Stomach smooth muscle (tissue), 2 donors: Measurements from ENCODE around the gene TNFRSF1A.
"Not testable (repeated sequence)": the region's sequence is repeated elsewhere in the genome, so short reads cannot be mapped to it uniquely, and the experiment has no call there.

ENCODE experiments used
- H3K27ac ChIP-seq: one replicate; pipeline ENCODE4 v1.7.0; 2013; ENCODE audit warnings: mild to moderate bottlenecking, low read length, inconsistent platforms
- H3K27me3 ChIP-seq, 2 donors: one replicate each; pipeline ENCODE4 v1.7.0; 2013; ENCODE audit warnings: low read length in 2 of 2; ENCODE audit not compliant: insufficient read depth in 2 of 2, control insufficient read depth in 1 of 2
- H3K36me3 ChIP-seq, 2 donors: one replicate each; pipeline ENCODE4 v1.7.0; 2013; ENCODE audit warnings: low read length in 2 of 2; ENCODE audit not compliant: control insufficient read depth in 2 of 2, insufficient read depth in 2 of 2
- H3K4me1 ChIP-seq: one replicate; pipeline ENCODE4 v1.7.0; 2013; ENCODE audit warnings: low read length; ENCODE audit not compliant: control insufficient read depth, insufficient read depth
- H3K4me3 ChIP-seq, 2 donors: one replicate each; pipeline ENCODE4 v1.7.0; 2013; ENCODE audit warnings: low read length in 2 of 2
- H3K9ac ChIP-seq, 2 donors: one replicate each; pipeline ENCODE4 v1.7.0; 2013; ENCODE audit warnings: low read length in 2 of 2, mild to moderate bottlenecking in 1 of 2
- H3K9me3 ChIP-seq, 2 donors: one replicate each; pipeline ENCODE4 v1.7.0; 2013; ENCODE audit warnings: low read length in 2 of 2; ENCODE audit not compliant: control insufficient read depth in 2 of 2
- donor health status: healthy.
- donor health status: Pancreatic carcinoma.

Gene TNFRSF1A

DNA sequence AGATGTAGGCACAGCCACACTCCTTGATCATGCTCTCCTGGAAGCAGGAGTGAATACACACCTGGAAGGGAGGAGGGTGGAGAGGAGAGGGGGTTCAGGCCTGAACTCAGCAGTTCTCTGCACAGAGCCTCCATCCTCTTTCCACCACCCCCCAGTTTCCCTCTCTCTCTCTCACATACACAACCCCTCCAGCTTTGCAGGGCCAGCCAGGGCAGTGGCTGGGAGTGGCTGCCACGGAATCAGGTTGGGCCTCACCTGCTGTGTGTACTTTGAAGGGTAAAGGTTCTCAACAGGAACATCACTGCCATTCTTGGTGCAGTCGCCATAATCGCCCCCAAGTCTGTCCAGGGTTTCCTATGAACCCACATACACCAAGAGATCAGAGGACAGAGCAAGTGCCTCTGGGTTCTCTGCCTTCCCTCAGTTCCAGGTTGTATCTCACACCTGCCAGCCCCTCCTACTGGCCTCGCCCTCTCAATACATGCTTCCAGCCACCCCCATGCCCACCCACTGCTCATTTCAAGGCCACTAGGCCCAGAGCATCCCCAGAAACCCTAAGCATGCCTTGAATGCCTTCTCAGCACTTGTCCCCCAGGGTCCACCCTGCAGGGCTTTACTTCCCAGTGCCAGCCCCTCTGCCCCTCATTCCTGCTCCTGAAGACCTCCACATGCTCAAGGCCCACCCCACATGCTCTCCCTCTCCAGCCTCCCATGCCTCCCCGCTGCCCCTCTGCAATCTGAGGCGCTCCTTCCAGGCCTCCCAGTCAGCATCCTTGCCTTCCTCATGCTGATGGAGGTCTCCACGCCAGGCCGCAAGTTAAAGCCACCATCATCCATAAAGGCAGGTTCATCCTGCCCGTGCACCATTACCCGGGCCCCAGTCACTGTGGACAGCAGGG is 12.9 kb upstream of the TNFRSF1A start:
- Histone ChIP-seq H3K4me3 (no peak overlapping the region), H3K27me3 (no peaks in the 10 kb centered on the region), H3K4me1 (peaks cover 5% of the 10 kb centered on the region), H3K9me3 (no peaks in the 10 kb centered on the region), H3K9ac (no peak overlapping the region), H3K27ac (no peak overlapping the region), H3K36me3 (no peaks in the 10 kb centered on the region)

DNA sequence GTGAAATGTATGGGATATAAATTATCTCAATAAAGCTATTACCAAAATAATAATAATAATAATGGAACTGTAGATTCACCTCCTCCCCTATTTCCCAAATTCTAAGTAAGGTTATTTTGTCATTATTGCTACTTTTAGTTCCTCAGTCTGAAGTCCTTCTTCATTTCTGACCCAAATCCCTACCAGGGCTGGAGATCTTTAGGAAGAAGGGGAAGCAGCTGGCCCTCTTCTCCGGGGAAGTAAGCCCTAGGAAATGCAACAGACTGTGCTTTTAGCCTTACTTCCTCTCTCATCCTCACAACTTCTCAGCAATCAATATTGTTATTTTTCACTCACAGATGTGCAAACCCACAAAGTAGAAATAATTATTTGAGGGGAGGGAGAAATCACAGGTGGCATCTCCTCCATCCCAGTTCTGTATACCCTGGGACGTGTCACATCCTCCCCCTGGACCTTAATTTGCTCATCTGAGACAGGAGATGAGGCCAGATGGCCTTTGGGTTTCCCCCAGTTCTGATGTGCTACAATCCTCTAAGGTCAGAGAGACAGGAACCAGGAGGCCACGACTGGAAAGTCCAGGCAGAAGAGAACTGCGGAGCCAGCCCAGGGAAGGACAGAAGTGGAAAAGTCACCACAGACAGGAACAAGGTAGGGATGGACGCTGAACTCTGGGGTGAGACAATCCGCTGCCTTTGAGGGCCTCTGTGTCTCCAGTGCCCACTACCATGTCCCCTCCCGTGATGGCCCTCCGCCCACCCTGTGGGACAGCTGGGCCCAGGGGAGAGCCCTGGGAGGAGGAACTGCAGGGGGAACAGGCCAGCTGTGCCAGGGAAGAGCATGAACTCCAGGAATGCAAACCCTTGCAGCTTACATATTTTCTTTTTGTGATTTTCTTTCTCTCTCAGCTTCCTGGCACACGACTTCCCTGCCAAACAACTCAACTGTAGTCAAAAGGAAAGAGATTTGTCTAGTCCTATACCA is 10.6 kb upstream of the TNFRSF1A start:
- Histone ChIP-seq H3K9ac (no peak overlapping the region), H3K27me3 (no peaks in the 10 kb centered on the region), H3K9me3 (no peaks in the 10 kb centered on the region), H3K36me3 (no peaks in the 10 kb centered on the region), H3K4me3 (no peak overlapping the region), H3K4me1 (peaks cover 9% of the 10 kb centered on the region), H3K27ac (no peak overlapping the region)

DNA sequence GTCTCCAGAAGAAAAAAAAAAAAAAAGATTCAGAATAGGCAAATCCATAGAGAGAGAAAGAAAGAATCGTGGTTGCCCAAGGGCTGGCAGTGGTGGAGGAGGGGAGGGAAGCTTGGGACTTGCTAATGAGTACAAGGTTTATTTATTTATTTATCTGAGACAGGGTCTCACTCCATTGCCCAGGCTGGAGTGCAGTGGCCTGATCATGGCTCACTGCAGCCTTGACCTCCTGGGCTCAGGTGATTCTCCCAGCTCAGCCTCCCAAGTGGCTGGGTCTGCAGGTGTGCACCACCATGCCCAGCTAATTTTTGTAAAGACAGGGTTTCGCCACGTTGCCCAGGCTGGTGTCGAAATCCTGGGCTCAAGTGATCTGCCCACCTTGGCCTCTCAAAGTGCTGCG is 9.7 kb upstream of the TNFRSF1A start:
- Histone ChIP-seq H3K36me3 (no peaks in the 10 kb centered on the region), H3K27me3 (no peaks in the 10 kb centered on the region), H3K9ac (no peak overlapping the region), H3K9me3 (no peaks in the 10 kb centered on the region), H3K4me3 (no peak overlapping the region), H3K4me1 (peaks cover 18% of the 10 kb centered on the region), H3K27ac (no peak overlapping the region)

DNA sequence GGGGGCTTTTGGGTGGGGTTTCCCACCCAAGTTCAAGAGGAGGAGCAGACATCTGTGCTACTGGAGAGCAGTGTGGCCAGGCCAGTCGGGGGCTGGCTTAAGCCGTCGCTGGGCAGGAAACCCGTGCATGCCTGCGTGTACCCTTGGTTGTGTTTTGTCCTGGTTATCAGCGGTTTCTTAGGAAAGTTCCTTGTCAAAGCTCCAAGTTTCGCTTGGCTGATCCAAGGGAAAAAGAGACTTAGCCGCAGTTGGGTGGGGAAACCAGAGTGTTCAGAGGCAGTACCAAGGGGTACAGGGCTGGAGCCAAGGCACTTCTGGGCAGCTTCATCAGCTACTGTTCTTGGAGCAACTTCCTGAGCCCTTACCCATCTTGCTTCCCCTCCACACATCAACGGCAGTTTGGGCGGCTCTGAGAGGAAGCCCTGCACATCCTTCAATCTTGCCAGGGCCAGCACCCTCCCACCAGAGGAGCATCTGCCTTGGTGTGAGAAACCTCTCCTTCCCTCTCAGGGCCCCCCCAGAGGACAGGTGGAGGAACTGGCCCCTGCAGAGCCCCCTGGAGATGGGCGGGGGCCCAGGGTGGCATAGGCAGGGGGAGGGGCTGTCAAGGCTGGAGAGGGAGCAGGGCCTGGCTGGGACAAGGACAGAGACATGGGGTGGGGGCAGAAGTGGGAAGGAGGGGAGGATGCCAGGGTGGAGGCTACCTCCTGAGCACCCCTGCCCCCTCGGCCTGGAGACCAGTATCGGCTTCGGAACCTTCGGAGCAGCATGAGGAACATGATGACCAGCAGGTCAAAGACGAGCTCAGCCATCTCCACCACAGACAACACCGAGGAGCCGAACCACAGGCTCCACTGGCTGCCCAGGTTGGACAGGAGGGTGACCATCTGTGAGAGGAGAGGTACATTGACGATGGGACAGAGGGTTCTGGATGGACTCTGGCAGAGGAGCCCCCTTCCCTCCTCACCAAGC is 5.8 kb upstream of the TNFRSF1A start:
- Histone ChIP-seq H3K9ac (no peak overlapping the region), H3K9me3 (no peaks in the 10 kb centered on the region), H3K36me3 (no peaks in the 10 kb centered on the region), H3K4me3 (peak overlapping the region in 1 of 2 donors; percentile 40), H3K4me1 (peaks cover 43% of the 10 kb centered on the region), H3K27me3 (no peaks in the 10 kb centered on the region), H3K27ac (peak overlapping the region; percentile 79)

DNA sequence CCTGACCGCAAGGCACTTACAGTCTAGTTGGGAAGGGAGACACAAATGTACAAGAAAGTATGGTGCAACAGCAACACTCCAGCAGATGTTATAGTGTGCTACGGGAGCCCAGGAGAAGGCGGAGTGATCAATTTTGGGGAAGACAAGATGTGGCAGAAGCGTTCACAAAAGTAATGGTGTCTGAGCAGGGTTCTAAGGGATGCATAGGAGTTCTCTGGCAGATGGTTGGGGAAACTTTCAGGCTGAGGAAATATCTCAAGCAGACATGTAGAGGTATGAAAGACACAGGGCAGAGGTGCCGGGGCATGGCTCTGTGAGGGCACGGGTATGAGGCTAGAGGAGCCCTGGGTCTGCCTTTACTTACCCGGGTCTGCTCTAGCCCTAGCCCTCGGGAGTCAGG is 5.1 kb upstream of the TNFRSF1A start:
- Histone ChIP-seq H3K9me3 (no peaks in the 10 kb centered on the region), H3K27ac (peak overlapping the region; percentile 79), H3K36me3 (no peaks in the 10 kb centered on the region), H3K9ac (no peak overlapping the region), H3K4me1 (peaks cover 47% of the 10 kb centered on the region), H3K27me3 (no peaks in the 10 kb centered on the region), H3K4me3 (peak overlapping the region in 1 of 2 donors; percentile 15)

DNA sequence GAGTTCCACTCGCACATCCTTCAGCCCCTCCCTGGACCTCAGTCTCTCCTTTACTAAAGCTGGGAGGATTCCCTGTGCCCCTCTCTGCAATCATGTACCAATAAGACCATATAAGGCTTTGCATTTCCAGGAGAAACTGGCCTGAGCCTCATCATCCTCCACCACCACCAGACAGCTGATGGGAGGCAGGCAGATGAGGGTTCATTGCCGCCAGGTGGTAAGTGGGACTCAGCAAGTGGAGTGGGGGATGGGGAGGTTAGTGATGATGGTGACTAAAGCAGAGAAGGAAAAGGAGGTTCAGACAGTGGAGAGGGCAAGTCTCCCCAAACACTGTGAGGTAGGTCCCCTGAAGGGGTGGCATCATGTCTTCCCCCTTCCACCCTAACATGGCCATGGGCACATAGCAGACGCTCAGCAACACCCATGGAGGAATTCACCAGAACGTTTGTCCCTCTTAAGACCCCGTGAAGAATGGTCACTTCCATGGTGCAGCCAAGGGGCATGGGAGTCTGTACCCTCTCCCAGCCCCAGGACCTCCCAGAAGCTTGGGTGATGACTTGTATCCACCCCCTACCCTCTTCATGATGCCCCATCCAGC is 4.5 kb upstream of the TNFRSF1A start:
- Histone ChIP-seq H3K27me3 (no peaks in the 10 kb centered on the region), H3K36me3 (no peaks in the 10 kb centered on the region), H3K4me1 (peaks cover 47% of the 10 kb centered on the region), H3K4me3 (no peak overlapping the region), H3K9ac (peak overlapping the region in 1 of 2 donors; percentile 47), H3K27ac (peak overlapping the region; percentile 79), H3K9me3 (no peaks in the 10 kb centered on the region)

DNA sequence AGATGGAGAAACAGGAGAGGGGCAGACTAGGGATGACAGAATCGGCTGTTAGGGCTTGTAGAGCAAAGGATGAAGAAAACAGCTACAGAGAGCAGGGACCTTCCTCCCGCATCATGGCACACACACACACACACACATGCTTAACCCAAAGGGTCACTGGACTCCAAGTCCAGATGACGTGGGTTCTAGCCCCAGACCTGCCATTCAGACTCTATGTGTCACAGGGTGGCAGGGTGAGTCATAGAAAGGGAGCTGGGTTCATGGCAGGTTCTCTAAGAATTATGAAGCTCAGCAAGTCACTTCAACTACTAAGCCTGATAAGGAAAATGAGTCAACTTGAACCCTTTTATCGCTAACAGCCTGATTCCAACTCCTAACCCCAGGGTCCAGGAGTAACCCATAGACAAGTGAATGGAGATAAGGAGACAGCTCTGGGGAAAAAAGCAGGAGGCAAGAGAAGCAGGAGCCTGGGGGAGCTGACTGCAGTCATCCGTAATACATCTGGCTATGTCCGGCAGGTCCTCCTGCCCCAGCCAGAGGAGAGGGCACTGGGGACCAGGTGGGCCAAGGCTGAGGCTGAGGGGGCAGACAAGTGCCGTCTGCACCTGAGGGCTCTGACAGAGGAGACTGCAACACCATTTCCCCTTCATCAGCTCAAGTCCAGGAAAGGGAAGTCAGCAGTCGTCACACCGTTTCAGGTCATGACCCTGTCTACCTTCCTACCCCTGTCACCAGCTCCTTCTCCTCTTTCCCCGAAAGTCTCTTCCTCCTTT is 3.6 kb upstream of the TNFRSF1A start:
- Histone ChIP-seq H3K9me3 (no peaks in the 10 kb centered on the region), H3K36me3 (no peaks in the 10 kb centered on the region), H3K9ac (peak overlapping the region in 1 of 2 donors; percentile 47), H3K4me3 (peak overlapping the region in 1 of 2 donors; percentile 15), H3K27ac (peak overlapping the region; percentile 79), H3K27me3 (no peaks in the 10 kb centered on the region), H3K4me1 (peaks cover 50% of the 10 kb centered on the region)

DNA sequence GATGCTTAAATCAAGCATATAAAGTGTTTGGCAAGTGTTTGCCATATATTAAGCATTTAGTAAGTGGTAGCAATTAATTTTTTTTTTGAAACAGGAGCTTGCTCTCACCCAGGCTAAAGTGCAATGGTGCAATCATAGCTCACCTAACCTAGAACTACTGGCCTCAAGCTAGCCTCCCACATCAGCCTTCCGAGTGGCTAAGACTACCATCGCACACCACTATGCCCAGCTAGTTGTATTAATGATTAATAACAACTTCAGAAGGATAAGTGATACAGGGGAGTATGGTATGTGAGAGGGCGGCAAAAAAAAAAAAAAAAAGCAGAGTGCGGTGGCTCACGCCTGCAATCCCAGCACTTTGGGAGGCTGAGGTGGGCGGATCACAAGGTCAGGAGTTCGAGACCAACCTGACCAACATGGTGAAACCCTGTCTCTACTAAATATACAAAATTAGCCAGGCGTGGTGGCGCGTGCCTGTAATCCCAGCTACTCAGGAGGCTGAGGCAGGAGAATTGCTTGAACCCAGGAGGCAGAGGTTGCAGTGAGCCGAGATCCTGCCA is 2.3 kb upstream of the TNFRSF1A start:
- peaks cover 60% of the 10 kb centered on the region for H3K4me1 ChIP-seq
- not testable (repeated sequence) for H3K27me3 ChIP-seq, H3K4me3 ChIP-seq, H3K9me3 ChIP-seq, H3K36me3 ChIP-seq, H3K9ac ChIP-seq
- peak overlapping the region; percentile 99 for H3K27ac ChIP-seq

DNA sequence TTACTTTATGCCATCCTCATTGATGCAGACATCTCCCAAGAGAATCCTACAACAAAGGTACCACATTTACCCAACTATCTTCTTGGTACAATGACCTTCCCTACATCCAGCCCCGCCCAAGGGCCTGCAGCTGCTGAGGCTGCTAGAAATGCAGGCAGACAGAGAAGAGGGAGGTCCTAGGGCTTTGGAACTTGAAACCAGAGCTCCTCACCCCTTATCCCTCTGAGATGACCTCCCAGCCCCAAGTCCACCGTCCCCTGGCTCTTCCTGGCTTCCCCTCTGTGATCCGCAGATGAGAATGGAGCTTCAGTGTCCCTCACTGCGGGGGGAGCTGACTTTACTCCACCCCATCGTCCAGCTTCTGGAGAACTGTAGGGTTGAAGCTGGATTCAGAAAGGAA is 1.6 kb upstream of the TNFRSF1A start:
- H3K9me3 ChIP-seq: no peaks in the 10 kb centered on the region
- H3K27me3 ChIP-seq: no peaks in the 10 kb centered on the region
- H3K27ac ChIP-seq: peak overlapping the region; percentile 99
- H3K36me3 ChIP-seq: no peaks in the 10 kb centered on the region
- peak overlapping the region in 1 of 2 donors; percentile 8 for H3K4me3 ChIP-seq
- peak overlapping the region in 1 of 2 donors; percentile 13 for H3K9ac ChIP-seq
- H3K4me1 ChIP-seq: peaks cover 67% of the 10 kb centered on the region
